ENCODE results near the gene UGT2A1.
"Not testable (repeated sequence)": the region's sequence is repeated elsewhere in the genome, so short reads cannot be mapped to it uniquely, and the experiment has no call there.

UGT2A1 gene
- 0 reads per million in 3 donors for total RNA-seq

- Histone ChIP-seq H3K9me3 (ENCODE audit: control insufficient read depth, low read length) (no peaks in the 10 kb centered on the region), H3K36me3 (ENCODE audit: control insufficient read depth, insufficient read depth, low read length) (no peaks in the 10 kb centered on the region), H3K4me1 (ENCODE audit: control insufficient read depth, insufficient read depth, low read length, poor library complexity, severe bottlenecking) (no peaks in the 10 kb centered on the region), H3K4me3 (ENCODE audit: insufficient read depth, low read depth, low read length, poor library complexity, severe bottlenecking) (no peak within 1 kb of the TSS), H3K27ac (ENCODE audit: insufficient read depth, low read length, poor library complexity, severe bottlenecking) (no peak within 1 kb of the TSS), H3K27me3 (replicated peaks; ENCODE audit: control insufficient read depth, insufficient read depth, low read length, poor library complexity, severe bottlenecking) (no peaks in the 10 kb centered on the region)
- DNase-seq, result no peak
Observed at GRCh38 chr4:69653147-69653546, at the start of gene UGT2A1. Gene UGT2A1, minus strand, starts transcription at chr4:69653247. Its CDS starts 5,603 bp downstream, at chr4:69647644.

- Histone ChIP-seq H3K27ac (ENCODE audit: insufficient read depth, low read length, poor library complexity, severe bottlenecking) (no peak overlapping the region), H3K4me1 (ENCODE audit: control insufficient read depth, insufficient read depth, low read length, poor library complexity, severe bottlenecking) (no peaks in the 10 kb centered on the region), H3K9me3 (ENCODE audit: control insufficient read depth, low read length) (no peaks in the 10 kb centered on the region), H3K27me3 (replicated peaks; ENCODE audit: control insufficient read depth, insufficient read depth, low read length, poor library complexity, severe bottlenecking) (no peaks in the 10 kb centered on the region), H3K36me3 (ENCODE audit: control insufficient read depth, insufficient read depth, low read length) (no peaks in the 10 kb centered on the region), H3K4me3 (ENCODE audit: insufficient read depth, low read depth, low read length, poor library complexity, severe bottlenecking) (no peak overlapping the region)
- DNase-seq, result no peak
Observed at GRCh38 chr4:69702201-69702600, 49.2 kb upstream of the UGT2A1 start.

- no peaks in the 10 kb centered on the region for H3K36me3 ChIP-seq (ENCODE audit: control insufficient read depth, insufficient read depth, low read length)
- no peaks in the 10 kb centered on the region for H3K27me3 ChIP-seq (replicated peaks; ENCODE audit: control insufficient read depth, insufficient read depth, low read length, poor library complexity, severe bottlenecking)
- DNase-seq, result no peak
- H3K4me3 ChIP-seq (ENCODE audit: insufficient read depth, low read depth, low read length, poor library complexity, severe bottlenecking), result no peak overlapping the region
- no peaks in the 10 kb centered on the region for H3K4me1 ChIP-seq (ENCODE audit: control insufficient read depth, insufficient read depth, low read length, poor library complexity, severe bottlenecking)
- no peak overlapping the region for H3K27ac ChIP-seq (ENCODE audit: insufficient read depth, low read length, poor library complexity, severe bottlenecking)
- no peaks in the 10 kb centered on the region for H3K9me3 ChIP-seq (ENCODE audit: control insufficient read depth, low read length)
Observed at GRCh38 chr4:69701696-69702095, 48.6 kb upstream of the UGT2A1 start.

- Histone ChIP-seq H3K27me3 (replicated peaks; ENCODE audit: control insufficient read depth, insufficient read depth, low read length, poor library complexity, severe bottlenecking) (no peaks in the 10 kb centered on the region), H3K4me3 (ENCODE audit: insufficient read depth, low read depth, low read length, poor library complexity, severe bottlenecking) (no peak overlapping the region), H3K9me3 (ENCODE audit: control insufficient read depth, low read length) (no peaks in the 10 kb centered on the region), H3K4me1 (ENCODE audit: control insufficient read depth, insufficient read depth, low read length, poor library complexity, severe bottlenecking) (no peaks in the 10 kb centered on the region), H3K36me3 (ENCODE audit: control insufficient read depth, insufficient read depth, low read length) (no peaks in the 10 kb centered on the region), H3K27ac (ENCODE audit: insufficient read depth, low read length, poor library complexity, severe bottlenecking) (no peak overlapping the region)
- no peak for DNase-seq
Observed at GRCh38 chr4:69697536-69698242, 44.6 kb upstream of the UGT2A1 start.

GRCh38 chr4:69689599-69689998 lies 36.6 kb upstream of the UGT2A1 start:
- Histone ChIP-seq H3K27me3 (replicated peaks; ENCODE audit: control insufficient read depth, insufficient read depth, low read length, poor library complexity, severe bottlenecking) (no peaks in the 10 kb centered on the region), H3K4me3 (ENCODE audit: insufficient read depth, low read depth, low read length, poor library complexity, severe bottlenecking) (no peak overlapping the region), H3K9me3 (ENCODE audit: control insufficient read depth, low read length) (no peaks in the 10 kb centered on the region), H3K27ac (ENCODE audit: insufficient read depth, low read length, poor library complexity, severe bottlenecking) (no peak overlapping the region), H3K36me3 (ENCODE audit: control insufficient read depth, insufficient read depth, low read length) (no peaks in the 10 kb centered on the region), H3K4me1 (ENCODE audit: control insufficient read depth, insufficient read depth, low read length, poor library complexity, severe bottlenecking) (no peaks in the 10 kb centered on the region)
- DNase-seq, result no peak

- Histone ChIP-seq H3K4me3 (ENCODE audit: insufficient read depth, low read depth, low read length, poor library complexity, severe bottlenecking) (no peak overlapping the region), H3K4me1 (ENCODE audit: control insufficient read depth, insufficient read depth, low read length, poor library complexity, severe bottlenecking) (no peaks in the 10 kb centered on the region), H3K27me3 (replicated peaks; ENCODE audit: control insufficient read depth, insufficient read depth, low read length, poor library complexity, severe bottlenecking) (no peaks in the 10 kb centered on the region), H3K9me3 (ENCODE audit: control insufficient read depth, low read length) (no peaks in the 10 kb centered on the region), H3K27ac (ENCODE audit: insufficient read depth, low read length, poor library complexity, severe bottlenecking) (no peak overlapping the region), H3K36me3 (ENCODE audit: control insufficient read depth, insufficient read depth, low read length) (no peaks in the 10 kb centered on the region)
- DNase-seq, result no peak
Observed at GRCh38 chr4:69684804-69685203, 31.8 kb upstream of the UGT2A1 start.

GRCh38 chr4:69668680-69669079 lies 15.6 kb upstream of the UGT2A1 start:
- no peak for DNase-seq
- H3K27ac ChIP-seq (ENCODE audit: insufficient read depth, low read length, poor library complexity, severe bottlenecking), result no peak overlapping the region
- H3K4me3 ChIP-seq (ENCODE audit: insufficient read depth, low read depth, low read length, poor library complexity, severe bottlenecking), result no peak overlapping the region

GRCh38 chr4:69664009-69664408 lies 11.0 kb upstream of the UGT2A1 start:
- not testable (repeated sequence) for H3K9me3 ChIP-seq (ENCODE audit: control insufficient read depth, low read length); H3K27me3 ChIP-seq (replicated peaks; ENCODE audit: control insufficient read depth, insufficient read depth, low read length, poor library complexity, severe bottlenecking); H3K4me3 ChIP-seq (ENCODE audit: insufficient read depth, low read depth, low read length, poor library complexity, severe bottlenecking); DNase-seq; H3K36me3 ChIP-seq (ENCODE audit: control insufficient read depth, insufficient read depth, low read length); H3K4me1 ChIP-seq (ENCODE audit: control insufficient read depth, insufficient read depth, low read length, poor library complexity, severe bottlenecking); H3K27ac ChIP-seq (ENCODE audit: insufficient read depth, low read length, poor library complexity, severe bottlenecking)

More at GRCh38 chr4:69668680-69669079, 15.6 kb upstream of the UGT2A1 start:
- no peaks in the 10 kb centered on the region for H3K36me3 ChIP-seq (ENCODE audit: control insufficient read depth, insufficient read depth, low read length)
- H3K27me3 ChIP-seq (replicated peaks; ENCODE audit: control insufficient read depth, insufficient read depth, low read length, poor library complexity, severe bottlenecking), result no peaks in the 10 kb centered on the region
- no peaks in the 10 kb centered on the region for H3K4me1 ChIP-seq (ENCODE audit: control insufficient read depth, insufficient read depth, low read length, poor library complexity, severe bottlenecking)
- no peaks in the 10 kb centered on the region for H3K9me3 ChIP-seq (ENCODE audit: control insufficient read depth, low read length)

- H3K27ac ChIP-seq (ENCODE audit: insufficient read depth, low read length, poor library complexity, severe bottlenecking); H3K36me3 ChIP-seq (ENCODE audit: control insufficient read depth, insufficient read depth, low read length); DNase-seq; H3K4me3 ChIP-seq (ENCODE audit: insufficient read depth, low read depth, low read length, poor library complexity, severe bottlenecking); H3K9me3 ChIP-seq (ENCODE audit: control insufficient read depth, low read length); H3K27me3 ChIP-seq (replicated peaks; ENCODE audit: control insufficient read depth, insufficient read depth, low read length, poor library complexity, severe bottlenecking); H3K4me1 ChIP-seq (ENCODE audit: control insufficient read depth, insufficient read depth, low read length, poor library complexity, severe bottlenecking): not testable (repeated sequence)
Observed at GRCh38 chr4:69661130-69661803, 8.2 kb upstream of the UGT2A1 start.

- H3K27me3 ChIP-seq (replicated peaks; ENCODE audit: control insufficient read depth, insufficient read depth, low read length, poor library complexity, severe bottlenecking), result no peaks in the 10 kb centered on the region
Observed at GRCh38 chr4:69658133-69658532, 5.1 kb upstream of the UGT2A1 start.

More at GRCh38 chr4:69658133-69658532, 5.1 kb upstream of the UGT2A1 start:
- Histone ChIP-seq H3K36me3 (ENCODE audit: control insufficient read depth, insufficient read depth, low read length) (no peaks in the 10 kb centered on the region), H3K27ac (ENCODE audit: insufficient read depth, low read length, poor library complexity, severe bottlenecking) (no peak overlapping the region), H3K4me3 (ENCODE audit: insufficient read depth, low read depth, low read length, poor library complexity, severe bottlenecking) (no peak overlapping the region), H3K9me3 (ENCODE audit: control insufficient read depth, low read length) (no peaks in the 10 kb centered on the region), H3K4me1 (ENCODE audit: control insufficient read depth, insufficient read depth, low read length, poor library complexity, severe bottlenecking) (no peaks in the 10 kb centered on the region)
- no peak for DNase-seq

All from effector memory CD4-positive, alpha-beta T cell (primary cell).